GM19025 (cell line): ENCODE data around the gene SIPA1L3.
"Not testable (repeated sequence)": the region's sequence is repeated elsewhere in the genome, so short reads cannot be mapped to it uniquely, and the experiment has no call there.

Experiments
- ATAC-seq: cut with Tn5 transposase; IDR thresholded peaks from one replicate; pipeline ENCODE4 v1.9.1; 2021; ENCODE audit warnings: mild to moderate bottlenecking, low read depth, moderate library complexity; ENCODE audit not compliant: unreplicated experiment

Gene SIPA1L3

DNA sequence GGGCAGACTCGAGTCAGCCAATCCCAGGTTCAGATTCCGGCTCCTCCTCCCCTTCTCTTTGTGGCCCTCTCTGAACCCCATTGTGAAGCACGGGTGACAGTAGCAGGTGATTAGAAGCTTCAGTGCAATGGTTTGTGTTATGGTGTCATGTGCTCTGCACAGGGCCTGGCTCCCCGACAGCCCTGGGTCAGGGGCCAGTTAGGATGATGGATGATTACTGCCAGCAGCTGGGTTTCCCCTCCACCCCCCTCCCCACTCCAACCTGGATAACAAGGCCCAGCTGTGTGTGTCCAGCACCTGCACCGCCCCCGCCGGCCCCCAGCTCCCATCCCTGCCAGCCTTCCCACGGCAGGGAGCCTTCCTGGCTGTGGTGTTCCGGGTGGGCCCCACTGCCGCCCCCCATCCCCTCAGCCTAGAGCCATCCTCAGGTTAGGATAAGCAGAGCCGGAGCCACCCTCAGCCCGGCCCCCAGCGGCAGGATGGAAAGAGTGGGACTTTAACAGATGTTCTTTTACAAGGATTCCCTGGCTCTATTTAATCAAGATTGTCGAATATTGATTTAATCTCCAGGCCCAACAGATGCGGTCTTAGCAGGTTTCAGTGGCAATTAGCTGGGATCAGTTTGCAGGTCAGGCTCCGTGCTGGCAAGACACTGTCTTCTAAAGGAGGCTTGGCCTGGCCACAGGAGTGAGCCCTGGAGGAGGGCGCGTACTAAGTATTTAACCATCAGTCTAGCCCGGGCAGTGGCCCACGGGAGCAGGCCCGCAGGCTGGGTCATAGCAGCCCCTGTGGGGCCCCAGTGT, 156.2 kb downstream of the SIPA1L3 start:
- no peak for ATAC-seq

DNA sequence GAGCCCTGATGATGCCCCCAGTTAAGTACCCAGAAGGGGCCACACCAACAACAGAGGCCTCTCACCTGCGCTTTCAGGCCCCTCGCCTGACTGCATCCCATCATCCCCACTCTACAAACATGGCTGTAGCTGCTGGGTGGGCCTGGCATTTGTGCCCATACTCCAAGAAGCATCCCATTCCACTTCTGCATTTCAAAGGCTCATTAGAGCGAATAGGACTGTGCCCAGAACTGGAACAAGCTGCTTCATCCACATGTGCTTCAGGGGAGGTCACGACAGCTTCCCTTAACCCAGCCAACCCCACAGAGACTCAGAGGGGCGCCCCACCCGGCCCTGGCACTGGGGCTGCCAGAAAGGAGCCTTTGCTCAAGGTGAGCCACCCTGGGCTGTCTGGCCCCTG, 156.9 kb downstream of the SIPA1L3 start:
- no peak for ATAC-seq

DNA sequence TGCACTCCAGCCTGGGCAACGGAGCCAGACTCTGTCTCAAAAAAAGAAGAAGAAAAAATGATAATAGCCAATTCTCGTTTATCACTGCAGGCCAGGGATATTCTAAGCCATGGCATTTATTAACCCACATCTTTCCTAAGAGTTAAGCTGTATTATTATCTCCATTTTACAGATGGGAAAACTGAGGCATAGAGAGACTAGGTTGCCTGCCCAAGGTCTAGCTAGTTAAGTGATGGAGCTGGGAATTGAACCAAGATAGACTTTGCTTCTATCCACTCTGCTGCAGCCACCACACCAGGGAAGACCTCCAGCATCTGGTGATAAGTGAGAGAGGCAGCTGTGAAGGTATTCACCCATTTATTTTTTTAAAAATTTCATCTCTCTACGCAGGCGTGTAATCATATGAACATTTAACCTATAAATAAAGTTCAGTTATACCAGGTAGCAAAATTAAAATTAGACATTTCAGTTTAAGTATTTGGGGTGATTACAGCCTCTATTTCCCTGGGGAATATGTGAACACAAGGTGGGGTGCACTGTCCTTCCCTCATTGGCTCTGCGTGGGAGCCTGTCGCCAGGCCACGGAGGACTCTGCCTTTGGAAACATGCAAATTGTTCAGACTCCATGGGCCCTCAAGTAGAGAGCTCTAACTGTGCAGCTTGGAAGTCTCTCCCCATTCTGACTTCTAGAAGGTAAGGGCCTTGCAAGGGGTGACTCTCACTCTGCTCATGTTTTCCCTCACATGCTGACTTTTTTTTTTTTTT, 157.8 kb downstream of the SIPA1L3 start:
- no peak for ATAC-seq

DNA sequence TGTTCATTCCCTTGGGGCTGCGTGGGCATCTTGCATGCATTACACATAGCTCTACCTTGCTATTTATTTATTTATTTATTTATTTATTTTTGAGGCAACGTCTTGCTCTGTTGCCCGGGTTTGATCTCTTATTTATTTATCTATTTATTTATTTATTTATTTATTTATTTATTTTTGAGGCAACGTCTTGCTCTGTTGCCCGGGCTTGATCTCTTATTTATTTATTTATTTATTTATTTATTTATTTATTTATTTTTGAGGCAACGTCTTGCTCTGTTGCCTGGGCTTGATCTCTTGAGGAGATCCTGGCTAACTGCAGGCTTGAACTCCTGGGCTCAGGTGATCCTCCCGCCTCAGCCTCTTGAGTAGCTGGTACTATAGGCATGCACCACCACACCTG, 158.8 kb downstream of the SIPA1L3 start:
- not testable (repeated sequence) for ATAC-seq

DNA sequence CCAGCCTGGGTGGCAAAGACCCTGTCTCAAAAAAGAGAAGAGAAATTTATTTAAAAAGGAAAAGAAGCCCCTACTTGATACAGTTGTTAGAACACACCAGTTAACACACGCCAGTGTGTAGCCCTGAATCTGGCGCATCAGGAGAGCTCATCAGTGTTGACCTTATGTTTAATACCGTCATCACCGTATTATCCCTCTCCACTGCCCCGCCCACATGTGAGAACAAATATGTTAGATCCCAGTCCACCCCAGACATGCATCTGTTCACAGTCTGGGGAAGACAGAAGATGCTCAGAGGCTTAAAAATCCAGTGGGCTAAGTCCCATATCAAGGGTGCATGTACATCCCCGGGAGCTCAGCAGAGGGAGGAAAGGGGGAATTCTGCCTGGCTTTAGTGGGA, 161.8 kb downstream of the SIPA1L3 start:
- no peak for ATAC-seq

DNA sequence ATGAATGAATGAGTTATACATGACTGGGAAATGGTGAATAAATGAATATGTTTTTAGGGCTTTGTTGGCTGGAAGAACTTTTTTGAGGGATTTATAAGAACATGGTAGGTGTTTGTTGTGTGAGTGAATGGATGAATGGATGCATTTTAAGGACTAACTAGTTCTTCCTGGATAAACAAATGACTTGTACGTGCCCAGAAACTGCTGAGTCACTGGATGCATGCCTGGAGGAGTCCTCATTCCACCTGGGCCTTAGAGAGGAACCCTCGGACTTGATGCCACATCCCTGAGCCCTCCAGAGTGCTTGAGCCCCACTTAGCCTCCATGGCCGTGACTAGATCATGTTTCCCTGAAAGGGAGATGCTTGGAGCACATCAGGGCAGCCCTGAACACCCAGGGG, 163.6 kb downstream of the SIPA1L3 start:
- no peak for ATAC-seq

DNA sequence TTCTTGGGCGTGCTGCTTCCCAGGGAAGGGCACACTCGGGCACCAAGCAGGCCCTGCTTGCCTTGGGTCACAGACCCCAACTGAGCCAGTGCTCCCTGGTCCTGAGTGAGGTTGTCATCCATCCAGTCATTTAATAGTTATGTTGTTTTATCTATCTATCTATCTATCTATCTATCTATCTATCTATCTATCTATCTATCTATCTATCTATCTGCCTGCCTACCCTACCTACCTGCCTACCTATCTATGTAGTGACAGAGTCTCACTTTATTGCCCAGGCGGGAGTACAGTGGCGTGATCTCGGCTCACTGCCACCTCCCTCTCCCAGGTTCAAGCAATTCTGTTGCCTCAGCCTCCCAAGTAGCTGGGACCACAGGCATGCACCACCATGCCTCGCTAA, 164.0 kb downstream of the SIPA1L3 start:
- ATAC-seq: not testable (repeated sequence)

DNA sequence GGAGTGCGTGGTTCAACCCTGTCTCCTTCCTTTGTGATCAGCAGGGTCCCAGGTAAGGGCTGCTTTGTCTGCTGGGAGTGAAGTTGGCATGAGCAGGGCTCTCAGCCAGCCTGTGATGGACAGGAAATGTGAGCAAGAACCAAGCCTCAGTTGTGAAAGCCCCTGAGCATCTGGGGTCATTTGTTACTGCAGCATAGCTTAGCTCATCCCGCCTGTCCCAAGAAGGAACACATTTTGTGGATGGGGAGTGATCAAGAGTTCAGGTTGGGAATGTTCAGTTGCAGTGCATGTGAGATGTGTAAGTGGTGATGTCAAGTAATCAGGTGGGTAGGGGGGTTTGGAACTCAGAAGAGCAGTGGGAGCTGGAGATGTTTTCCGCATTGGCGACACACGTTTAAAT, 164.6 kb downstream of the SIPA1L3 start:
- no peak for ATAC-seq

DNA sequence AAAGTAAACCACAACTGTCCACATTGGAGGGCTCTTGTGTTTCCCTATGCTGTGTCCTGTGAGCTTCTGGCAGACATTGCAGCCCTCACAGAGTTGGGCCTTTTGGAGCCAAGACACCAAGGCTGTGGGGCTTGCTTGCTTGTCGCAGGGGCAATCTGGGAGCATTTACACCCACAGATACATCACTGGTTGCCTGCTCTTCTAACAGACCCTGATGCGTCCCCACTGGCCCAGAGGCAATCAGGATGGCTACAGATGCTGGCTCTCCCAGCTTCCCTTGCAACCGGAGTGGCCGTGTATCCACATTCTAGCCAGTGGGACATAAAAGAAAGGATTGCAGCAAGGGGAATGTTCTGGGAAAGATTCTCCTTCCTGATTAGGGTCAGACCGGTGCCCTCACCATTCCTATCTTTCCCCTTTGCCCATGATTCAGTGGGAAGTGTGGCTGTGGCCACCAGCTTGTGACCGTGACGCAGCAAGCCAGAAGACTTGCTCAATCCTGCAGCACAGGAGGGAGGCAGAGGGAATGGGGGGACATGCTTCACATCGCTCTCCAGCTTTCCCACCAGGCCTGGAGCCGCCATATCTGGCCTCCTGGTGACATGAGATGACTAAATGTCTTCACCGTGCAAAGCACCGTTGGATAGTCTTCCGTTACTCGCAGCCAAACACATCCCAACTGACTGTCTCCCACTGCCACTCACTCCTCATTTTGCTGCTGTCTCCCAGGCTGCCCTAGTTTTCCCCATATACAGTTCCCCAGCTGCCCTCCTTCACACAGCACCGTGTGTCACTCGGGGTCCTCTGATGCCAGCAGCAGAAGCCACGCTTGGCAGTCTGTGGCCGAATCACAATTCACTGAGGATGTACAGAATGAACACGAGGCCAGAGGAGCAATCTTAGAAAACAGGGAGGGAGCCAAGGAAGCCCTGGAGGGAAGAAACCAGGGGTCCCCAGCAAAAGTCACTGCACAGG, 166.1 kb downstream of the SIPA1L3 start:
- no peak for ATAC-seq

DNA sequence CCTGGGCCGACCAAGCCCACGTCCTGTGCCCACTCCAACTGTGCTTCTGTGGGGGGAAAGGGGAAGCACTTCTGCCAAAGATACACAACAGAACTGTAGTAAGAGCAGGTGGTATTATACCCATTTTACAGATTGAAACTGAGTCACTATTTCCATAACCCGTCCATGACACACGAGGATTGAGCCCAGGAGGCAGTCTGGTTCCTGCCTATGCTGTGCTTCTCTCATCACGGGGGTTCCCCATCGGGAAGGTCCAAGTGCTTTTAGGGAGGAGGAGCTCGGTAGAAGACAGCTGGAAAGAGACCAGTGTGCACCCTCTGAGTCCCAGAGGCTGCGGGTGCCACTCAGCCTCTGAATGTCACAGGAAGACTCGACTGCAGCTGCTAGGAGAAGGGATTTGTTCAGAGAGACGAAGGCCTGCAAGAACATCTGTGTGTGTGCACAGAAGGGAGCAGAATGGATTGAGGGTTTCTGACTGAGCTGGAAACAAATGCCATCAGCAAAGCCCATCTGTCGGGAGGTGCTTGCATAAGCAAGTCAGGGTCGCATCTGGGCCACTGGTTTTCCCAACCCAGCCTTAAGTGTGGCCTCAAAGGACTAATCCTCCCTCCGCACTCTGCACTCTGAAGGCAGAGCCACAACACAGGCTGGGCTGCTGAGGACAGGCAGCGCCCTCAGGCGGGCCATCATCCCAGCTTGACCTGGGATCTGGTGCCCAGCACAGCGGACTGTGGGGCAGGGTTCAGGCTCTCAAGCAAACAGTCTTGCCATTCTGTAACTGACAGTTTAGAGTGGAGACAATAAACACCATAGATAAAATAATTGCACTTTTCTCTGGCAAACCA, 167.1 kb downstream of the SIPA1L3 start:
- no peak for ATAC-seq

DNA sequence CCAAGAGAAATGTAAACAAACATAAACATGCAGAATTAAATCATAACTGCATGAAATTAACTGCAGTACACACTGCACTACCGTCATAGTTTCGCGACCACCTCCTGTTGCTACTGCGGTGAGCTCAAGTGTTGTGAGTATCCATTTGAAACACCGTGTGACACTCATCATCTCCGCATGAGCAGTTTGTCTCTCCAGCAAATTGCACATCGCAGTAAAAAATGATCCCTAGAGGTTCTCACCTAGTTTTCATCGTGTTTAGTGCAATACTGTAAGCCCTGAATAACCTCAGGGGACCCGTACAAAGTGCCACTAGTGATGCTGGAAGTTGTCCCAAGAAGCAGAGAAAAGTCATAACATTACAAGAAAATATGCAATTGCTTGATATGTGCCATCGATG, 169.3 kb downstream of the SIPA1L3 start:
- no peak for ATAC-seq

DNA sequence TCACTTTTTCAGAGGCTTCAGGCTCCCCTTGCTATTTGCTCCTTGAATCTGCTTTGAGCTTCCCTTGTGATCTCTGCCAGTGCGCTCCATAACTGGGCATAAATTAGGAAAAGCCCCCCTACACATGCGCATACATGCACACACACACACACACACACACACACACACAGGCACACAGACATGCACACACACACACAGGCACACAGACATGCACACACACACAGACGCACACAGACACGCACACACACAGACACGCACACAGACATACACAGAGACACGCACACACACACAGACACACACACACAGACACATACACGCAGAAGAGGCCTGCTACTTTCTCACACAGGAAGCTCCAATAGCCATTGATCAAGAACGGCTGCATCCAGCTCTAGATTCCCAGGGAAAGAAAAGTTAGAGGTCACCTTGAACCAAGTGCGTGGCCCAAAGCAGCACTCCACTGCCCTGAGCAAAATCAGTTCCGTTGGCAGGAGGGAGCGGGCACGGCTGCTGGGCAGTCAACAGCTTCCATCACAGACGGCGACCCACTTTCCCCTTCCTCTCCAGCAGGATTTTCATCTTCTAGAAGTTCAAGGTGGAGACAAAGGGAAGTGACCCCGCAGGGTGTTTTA, 171.4 kb downstream of the SIPA1L3 start:
- ATAC-seq: no peak

DNA sequence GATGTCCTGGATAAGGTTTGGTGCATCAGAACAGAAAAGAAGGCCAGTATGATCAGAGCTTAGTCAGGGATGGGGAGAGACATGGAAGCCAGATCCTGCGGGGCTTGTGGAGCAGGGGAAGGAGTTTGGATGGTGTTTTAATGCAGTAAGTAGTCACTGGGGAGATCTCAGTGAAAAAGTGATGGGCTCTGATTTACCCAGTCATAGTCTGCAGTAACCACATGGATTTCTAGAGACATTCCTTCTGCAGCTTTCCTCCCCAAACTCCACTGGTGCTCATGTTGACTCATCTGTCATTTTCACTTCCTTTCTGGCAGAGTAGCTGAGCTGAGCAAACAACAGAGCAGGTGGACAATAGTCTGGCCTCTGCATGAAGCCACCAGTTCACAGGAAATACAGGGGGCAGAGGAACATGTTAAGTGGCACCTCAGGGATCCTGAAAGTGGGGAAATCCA, 172.9 kb downstream of the SIPA1L3 start:
- peak; percentile 67 for ATAC-seq

DNA sequence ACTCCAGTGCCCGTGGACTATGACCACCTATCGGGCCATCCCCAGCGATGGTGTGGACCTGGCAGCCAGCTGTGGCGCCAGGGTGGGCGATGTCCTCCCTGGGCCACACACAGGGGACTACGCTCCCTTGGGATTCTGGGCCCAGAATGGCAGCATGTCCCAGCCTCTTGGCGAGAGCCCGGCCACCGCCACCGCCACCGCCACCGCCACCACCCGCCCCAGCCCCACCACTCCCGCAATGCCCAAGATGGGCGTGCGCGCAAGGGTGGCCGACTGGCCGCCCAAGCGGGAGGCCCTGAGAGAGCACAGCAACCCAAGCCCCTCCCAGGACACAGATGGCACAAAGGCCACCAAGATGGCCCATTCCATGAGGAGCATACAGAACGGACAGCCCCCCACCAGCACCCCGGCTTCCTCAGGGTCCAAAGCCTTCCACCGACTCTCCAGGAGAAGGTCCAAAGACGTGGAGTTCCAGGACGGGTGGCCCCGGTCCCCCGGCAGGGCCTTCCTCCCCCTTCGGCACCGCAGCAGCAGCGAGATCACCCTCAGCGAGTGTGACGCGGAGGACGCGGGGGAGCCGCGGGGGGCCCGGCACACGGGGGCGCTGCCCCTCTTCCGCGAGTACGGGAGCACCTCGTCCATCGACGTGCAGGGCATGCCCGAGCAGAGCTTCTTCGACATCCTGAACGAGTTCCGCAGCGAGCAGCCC, 174.7 kb downstream of the SIPA1L3 start:
- no peak for ATAC-seq

DNA sequence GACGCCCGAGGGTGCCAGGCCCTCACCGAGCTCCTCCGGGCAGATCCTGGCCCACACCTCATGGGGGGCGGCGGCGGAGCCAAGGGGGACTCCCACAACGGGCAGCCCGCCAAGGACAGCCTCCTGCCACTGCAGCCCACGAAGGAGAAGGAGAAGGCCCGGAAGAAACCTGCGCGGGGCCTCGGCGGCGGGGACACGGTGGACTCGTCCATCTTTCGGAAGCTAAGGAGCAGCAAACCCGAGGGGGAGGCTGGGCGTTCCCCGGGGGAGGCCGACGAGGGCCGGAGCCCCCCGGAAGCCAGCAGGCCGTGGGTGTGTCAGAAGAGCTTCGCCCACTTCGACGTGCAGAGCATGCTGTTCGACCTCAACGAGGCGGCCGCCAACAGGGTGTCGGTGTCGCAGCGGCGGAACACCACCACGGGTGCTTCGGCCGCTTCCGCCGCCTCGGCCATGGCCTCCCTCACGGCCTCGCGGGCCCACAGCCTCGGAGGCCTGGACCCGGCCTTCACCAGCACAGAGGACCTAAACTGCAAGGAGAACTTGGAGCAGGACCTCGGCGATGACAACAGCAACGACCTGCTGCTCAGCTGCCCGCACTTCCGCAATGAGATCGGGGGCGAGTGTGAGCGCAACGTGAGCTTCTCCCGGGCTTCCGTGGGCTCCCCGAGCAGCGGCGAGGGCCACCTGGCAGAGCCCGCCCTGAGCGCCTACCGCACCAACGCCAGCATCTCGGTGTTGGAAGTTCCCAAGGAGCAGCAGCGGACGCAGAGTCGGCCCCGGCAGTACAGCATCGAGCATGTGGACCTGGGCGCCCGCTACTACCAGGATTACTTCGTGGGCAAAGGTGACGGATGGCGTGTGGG, 175.5 kb downstream of the SIPA1L3 start:
- ATAC-seq: no peak

DNA sequence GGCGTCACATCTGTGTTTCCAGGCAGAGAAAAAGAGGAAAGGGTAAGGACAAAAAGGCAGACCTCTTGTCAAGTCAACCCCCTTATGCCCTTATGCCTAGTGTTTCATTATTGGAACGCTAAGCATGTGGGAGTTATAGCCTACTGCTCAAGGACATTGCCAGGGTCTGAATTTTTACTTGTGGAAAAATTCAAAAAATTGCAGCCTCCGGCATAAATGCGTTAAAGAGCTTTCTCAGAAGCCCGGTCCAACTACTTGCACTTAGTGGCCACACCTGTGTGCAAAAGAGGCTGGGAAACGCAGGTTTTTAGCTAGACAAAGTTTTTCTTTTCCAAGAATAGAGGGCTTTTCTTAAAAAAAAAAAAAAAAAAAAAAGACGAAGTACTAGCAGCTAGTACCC, 177.2 kb downstream of the SIPA1L3 start:
- ATAC-seq: no peak

DNA sequence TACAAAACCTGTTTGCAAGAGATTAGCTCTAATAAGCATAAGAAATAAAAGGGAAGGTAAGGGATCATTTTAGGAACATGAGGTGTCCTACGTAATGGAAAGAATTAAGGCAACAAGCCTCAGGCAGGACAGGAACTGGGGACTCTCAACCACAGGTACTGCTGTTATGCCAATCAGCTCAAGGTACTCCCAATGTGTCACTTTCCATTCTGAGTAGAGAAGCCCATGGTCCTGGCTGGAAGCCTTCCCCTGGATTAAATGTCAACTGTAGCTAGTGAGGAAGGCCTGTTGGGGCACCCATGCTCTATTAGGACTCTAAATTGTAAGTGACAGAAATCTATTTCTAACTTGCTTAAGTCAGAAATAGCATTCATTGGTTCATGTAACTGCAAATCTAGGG, 182.4 kb downstream of the SIPA1L3 start:
- ATAC-seq: no peak

DNA sequence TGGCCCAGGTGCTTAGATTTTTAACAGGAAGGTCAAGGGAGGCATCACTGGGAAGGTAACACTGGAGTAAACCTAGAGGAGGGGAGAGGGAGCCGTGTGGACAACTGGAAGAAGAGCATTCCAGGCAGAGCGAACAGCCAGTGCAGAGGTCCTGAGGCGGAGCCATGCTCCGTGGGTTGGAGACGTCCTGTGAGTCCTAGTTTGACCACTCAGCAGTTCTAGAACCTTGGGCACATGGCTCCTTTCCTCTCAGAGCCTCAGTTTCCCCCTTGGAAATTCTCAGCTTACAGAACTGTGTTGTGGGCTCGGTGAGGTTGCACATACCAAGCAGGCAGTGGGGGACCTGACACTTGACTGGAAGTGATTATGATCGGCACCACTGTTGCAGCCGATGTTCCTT, 186.1 kb downstream of the SIPA1L3 start:
- no peak for ATAC-seq
